ACHN (cell line): ENCODE data around the gene SPDYE3.
A peak's percentile ranks its signal among the peaks of the same experiment; 100 is the strongest.
"Not testable (repeated sequence)": the region's sequence is repeated elsewhere in the genome, so short reads cannot be mapped to it uniquely, and the experiment has no call there.

Experiments
- DNase-seq: peaks from one replicate; pipeline ENCODE4 v3.0.0-alpha.2; 2015
- in situ Hi-C: cut with HindIII; loops from 2 replicates; pipeline ENCODE4 v1.10.0; 2017; ENCODE audit warnings: low sequenced_read_pairs, low pct_ligation_motif_present, low pct_unique_long_range_greater_than_20kb

SPDYE3 gene

GRCh38 chr7:100282069-100282608 lies 25.4 kb upstream of the SPDYE3 start:
- DNase-seq, in situ Hi-C loops: not testable (repeated sequence)

GRCh38 chr7:100283147-100283546 lies 24.4 kb upstream of the SPDYE3 start:
- DNase-seq, in situ Hi-C loops: not testable (repeated sequence)

- in situ Hi-C loops, DNase-seq: not testable (repeated sequence)
Observed at GRCh38 chr7:100287191-100287969, 20.1 kb upstream of the SPDYE3 start.

- DNase-seq, in situ Hi-C loops: not testable (repeated sequence)
Observed at GRCh38 chr7:100288258-100288657, 19.2 kb upstream of the SPDYE3 start.

GRCh38 chr7:100292162-100292561 lies 15.3 kb upstream of the SPDYE3 start:
- DNase-seq, in situ Hi-C loops: not testable (repeated sequence)

- peak; percentile 17 for DNase-seq
- in situ Hi-C loops: not testable (repeated sequence)
Observed at GRCh38 chr7:100295269-100295668, 12.2 kb upstream of the SPDYE3 start.

- in situ Hi-C loops, DNase-seq: not testable (repeated sequence)
Observed at GRCh38 chr7:100297852-100298631, 9.5 kb upstream of the SPDYE3 start.

- DNase-seq, in situ Hi-C loops: not testable (repeated sequence)
Observed at GRCh38 chr7:100298632-100298895, 8.9 kb upstream of the SPDYE3 start.

- in situ Hi-C loops, DNase-seq: not testable (repeated sequence)
Observed at GRCh38 chr7:100304526-100304925, 3.0 kb upstream of the SPDYE3 start.

- in situ Hi-C loops, DNase-seq: not testable (repeated sequence)
Observed at GRCh38 chr7:100318329-100318728, 10.8 kb downstream of the SPDYE3 start.

- DNase-seq, in situ Hi-C loops: not testable (repeated sequence)
Observed at GRCh38 chr7:100321648-100322047, 14.1 kb downstream of the SPDYE3 start.

GRCh38 chr7:100324194-100324593 lies 16.7 kb downstream of the SPDYE3 start:
- in situ Hi-C loops, DNase-seq: not testable (repeated sequence)

- DNase-seq, in situ Hi-C loops: not testable (repeated sequence)
Observed at GRCh38 chr7:100325671-100326070, 18.2 kb downstream of the SPDYE3 start.

- in situ Hi-C loops, DNase-seq: not testable (repeated sequence)
Observed at GRCh38 chr7:100326914-100327313, 19.4 kb downstream of the SPDYE3 start.

- peak; percentile 96 for DNase-seq
- in situ Hi-C loops: not testable (repeated sequence)
Observed at GRCh38 chr7:100335566-100336466, 28.3 kb downstream of the SPDYE3 start.

- in situ Hi-C loops: not testable (repeated sequence)
- peak; percentile 95 for DNase-seq
Observed at GRCh38 chr7:100338083-100338696, 30.7 kb downstream of the SPDYE3 start.

GRCh38 chr7:100341286-100341685 lies 33.8 kb downstream of the SPDYE3 start:
- in situ Hi-C loops, DNase-seq: not testable (repeated sequence)

GRCh38 chr7:100342765-100343164 lies 35.3 kb downstream of the SPDYE3 start:
- in situ Hi-C loops: no loop called here
- DNase-seq: no peak
